Inflammatory macrophage (primary cell): ENCODE data around the gene CCR6.

Source experiments
- DNase-seq, 2 donors: peaks; one replicate each; pipeline ENCODE4 v3.0.0-alpha.2; 2020 to 2022

The CCR6 gene

GRCh38 chr6:167099707-167100106 is 23.2 kb upstream of the CCR6 start:
- no peak for DNase-seq

- no peak for DNase-seq
These were observed 22.6 kb upstream of the CCR6 start for GRCh38 chr6:167100241-167100674.

GRCh38 chr6:167102318-167102717 is 20.6 kb upstream of the CCR6 start:
- DNase-seq: no peak

- DNase-seq: no peak
These were observed 19.6 kb upstream of the CCR6 start for GRCh38 chr6:167103041-167103891.

- no peak for DNase-seq
These were observed 18.5 kb upstream of the CCR6 start for GRCh38 chr6:167104388-167104787.

- no peak for DNase-seq
These were observed 17.8 kb upstream of the CCR6 start for GRCh38 chr6:167105060-167105459.

- DNase-seq: no peak
These were observed 16.5 kb upstream of the CCR6 start for GRCh38 chr6:167106406-167106805.

GRCh38 chr6:167107787-167108186 is 15.1 kb upstream of the CCR6 start:
- DNase-seq: no peak

- DNase-seq: no peak
These were observed 14.6 kb upstream of the CCR6 start for GRCh38 chr6:167108278-167108677.

GRCh38 chr6:167109651-167110050 is 13.2 kb upstream of the CCR6 start:
- no peak for DNase-seq

GRCh38 chr6:167111597-167111996 is 11.3 kb upstream of the CCR6 start:
- no peak for DNase-seq

- no peak for DNase-seq
These were observed 10.5 kb upstream of the CCR6 start for GRCh38 chr6:167112421-167112820.

GRCh38 chr6:167113047-167113754 is 9.7 kb upstream of the CCR6 start:
- DNase-seq: no peak

- no peak for DNase-seq
These were observed 8.7 kb upstream of the CCR6 start for GRCh38 chr6:167113935-167114910.

- no peak for DNase-seq
These were observed 7.8 kb upstream of the CCR6 start for GRCh38 chr6:167115054-167115453.

GRCh38 chr6:167116109-167116837 is 6.6 kb upstream of the CCR6 start:
- no peak for DNase-seq

- DNase-seq: no peak
These were observed 6.1 kb upstream of the CCR6 start for GRCh38 chr6:167116838-167117228.

GRCh38 chr6:167118006-167118405 is 4.9 kb upstream of the CCR6 start:
- no peak for DNase-seq

- DNase-seq: no peak
These were observed 4.1 kb upstream of the CCR6 start for GRCh38 chr6:167118839-167119238.

- no peak for DNase-seq
These were observed 3.0 kb upstream of the CCR6 start for GRCh38 chr6:167119670-167120582.

GRCh38 chr6:167120583-167120903 is 2.4 kb upstream of the CCR6 start:
- no peak for DNase-seq
